ENCODE results near the gene CBFA2T2. TPM values are rescaled to one million over a fixed set of nuclear protein-coding genes. Genes with fewer than 3 reads are reported as not detected.

CBFA2T2 gene
- total and polyA plus RNA-seq, 2 donors from 2014 or later = 5.5 to 17.3 TPM

DNA sequence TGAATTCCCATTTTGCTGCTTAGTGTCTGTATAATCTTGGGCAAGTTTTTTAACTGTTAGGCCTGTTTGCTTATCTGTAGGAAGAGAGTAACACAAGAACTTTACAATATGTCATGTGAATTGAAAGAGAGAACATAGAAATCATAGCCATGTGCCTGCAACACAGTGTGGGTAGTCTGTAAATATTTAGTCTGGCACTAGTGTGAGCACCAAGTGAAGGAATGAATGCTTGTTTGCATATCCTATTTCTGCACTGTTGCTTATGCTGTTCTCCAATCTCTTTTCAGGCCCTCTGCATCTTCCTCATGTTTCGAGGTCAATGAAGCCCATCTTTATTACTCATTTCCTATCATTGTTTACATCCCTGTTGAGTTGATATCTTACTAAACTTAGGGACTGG lies 49.2 kb downstream of the CBFA2T2 start:
- DNase-seq = no peak
- Histone ChIP-seq H3K27me3 (ENCODE audit: control insufficient read depth, insufficient read depth, low read length) (no peaks in the 10 kb centered on the region), H3K4me1 (ENCODE audit: control insufficient read depth in 2 of 3, insufficient read depth in 2 of 3, low read depth in 1 of 3, low read length in 3 of 3) (peaks cover 0 to 5% (median 4%) of the 10 kb centered on the region in 3 donors), H3K27ac (ENCODE audit: low read depth in 2 of 2, low read length in 2 of 2) (no peak overlapping the region), H3K9me3 (ENCODE audit: control insufficient read depth in 2 of 3, insufficient read depth in 1 of 3, low read length in 3 of 3) (no peaks in the 10 kb centered on the region), H3K9ac (ENCODE audit: low read length in 3 of 3) (no peak overlapping the region), H3K36me3 (ENCODE audit: control insufficient read depth in 2 of 3, insufficient read depth in 3 of 3, low read length in 3 of 3) (no peaks in the 10 kb centered on the region), H3K4me3 (ENCODE audit: low read length in 3 of 3) (no peak overlapping the region)
- intact Hi-C loops (cut with DNase I) = no loop called here
- FAIRE-seq = no peak
- no peak for TF ChIP-seq CTCF (IDR thresholded peaks at IDR 0.05; ENCODE audit: borderline replicate concordance, extremely low read depth, insufficient read depth)

GRCh38 chr20:33540427-33540826 lies 50.5 kb downstream of the CBFA2T2 start:
- no peak for FAIRE-seq
- DNase-seq = no peak
- H3K4me1 ChIP-seq (ENCODE audit: control insufficient read depth in 2 of 3, insufficient read depth in 2 of 3, low read depth in 1 of 3, low read length in 3 of 3) = peaks cover 0 to 5% (median 4%) of the 10 kb centered on the region in 3 donors
- no peak overlapping the region for H3K4me3 ChIP-seq (ENCODE audit: low read length in 3 of 3)
- TF ChIP-seq CTCF (IDR thresholded peaks at IDR 0.05; ENCODE audit: borderline replicate concordance, extremely low read depth, insufficient read depth) = no peak
- no peak overlapping the region for H3K9ac ChIP-seq (ENCODE audit: low read length in 3 of 3)
- no peaks in the 10 kb centered on the region for H3K36me3 ChIP-seq (ENCODE audit: control insufficient read depth in 2 of 3, insufficient read depth in 3 of 3, low read length in 3 of 3)
- no peaks in the 10 kb centered on the region for H3K27me3 ChIP-seq (ENCODE audit: control insufficient read depth, insufficient read depth, low read length)
- intact Hi-C loops (cut with DNase I) = no loop called here
- H3K27ac ChIP-seq (ENCODE audit: low read depth in 2 of 2, low read length in 2 of 2) = no peak overlapping the region
- no peaks in the 10 kb centered on the region for H3K9me3 ChIP-seq (ENCODE audit: control insufficient read depth in 2 of 3, insufficient read depth in 1 of 3, low read length in 3 of 3)

GRCh38 chr20:33541074-33541473 lies 51.2 kb downstream of the CBFA2T2 start:
- no peaks in the 10 kb centered on the region for H3K9me3 ChIP-seq (ENCODE audit: control insufficient read depth in 2 of 3, insufficient read depth in 1 of 3, low read length in 3 of 3)
- no peak overlapping the region for H3K27ac ChIP-seq (ENCODE audit: low read depth in 2 of 2, low read length in 2 of 2)
- no peak overlapping the region for H3K4me3 ChIP-seq (ENCODE audit: low read length in 3 of 3)
- intact Hi-C loops (cut with DNase I) = no loop called here
- no peak for TF ChIP-seq CTCF (IDR thresholded peaks at IDR 0.05; ENCODE audit: borderline replicate concordance, extremely low read depth, insufficient read depth)
- peaks cover 0 to 5% (median 4%) of the 10 kb centered on the region in 3 donors for H3K4me1 ChIP-seq (ENCODE audit: control insufficient read depth in 2 of 3, insufficient read depth in 2 of 3, low read depth in 1 of 3, low read length in 3 of 3)
- H3K36me3 ChIP-seq (ENCODE audit: control insufficient read depth in 2 of 3, insufficient read depth in 3 of 3, low read length in 3 of 3) = no peaks in the 10 kb centered on the region
- FAIRE-seq (no peak), DNase-seq (no peak)
- H3K27me3 ChIP-seq (ENCODE audit: control insufficient read depth, insufficient read depth, low read length) = no peaks in the 10 kb centered on the region
- H3K9ac ChIP-seq (ENCODE audit: low read length in 3 of 3) = no peak overlapping the region

GRCh38 chr20:33541797-33542196 lies 51.9 kb downstream of the CBFA2T2 start:
- H3K27me3 ChIP-seq (ENCODE audit: control insufficient read depth, insufficient read depth, low read length) = no peaks in the 10 kb centered on the region
- no peak overlapping the region for H3K27ac ChIP-seq (ENCODE audit: low read depth in 2 of 2, low read length in 2 of 2)
- intact Hi-C loops (cut with DNase I) = no loop called here
- H3K4me1 ChIP-seq (ENCODE audit: control insufficient read depth in 2 of 3, insufficient read depth in 2 of 3, low read depth in 1 of 3, low read length in 3 of 3) = peaks cover 0 to 5% (median 4%) of the 10 kb centered on the region in 3 donors
- FAIRE-seq (no peak), DNase-seq (no peak)
- TF ChIP-seq CTCF (IDR thresholded peaks at IDR 0.05; ENCODE audit: borderline replicate concordance, extremely low read depth, insufficient read depth) = no peak
- H3K9me3 ChIP-seq (ENCODE audit: control insufficient read depth in 2 of 3, insufficient read depth in 1 of 3, low read length in 3 of 3) = no peaks in the 10 kb centered on the region
- no peak overlapping the region for H3K9ac ChIP-seq (ENCODE audit: low read length in 3 of 3)
- no peak overlapping the region for H3K4me3 ChIP-seq (ENCODE audit: low read length in 3 of 3)
- H3K36me3 ChIP-seq (ENCODE audit: control insufficient read depth in 2 of 3, insufficient read depth in 3 of 3, low read length in 3 of 3) = no peaks in the 10 kb centered on the region

Measured in kidney (tissue), 14 donors.